GM13977 (cell line): ENCODE results near the gene SLC31A1.

Experiments used
- DNase-seq: peaks from one replicate; pipeline ENCODE4 v3.0.0; 2012; ENCODE audit warnings: low spot score
- CTCF ChIP-seq: IDR thresholded peaks from 2 replicates; pipeline ENCODE4 v1.5.1; 2012; ENCODE audit warnings: mild to moderate bottlenecking, control low read depth; ENCODE audit not compliant: insufficient read depth; ENCODE audit errors: extremely low read depth, missing control alignments
- in situ Hi-C: fragments of 300-500 bp; cut with MboI; formaldehyde crosslinking; loops from one replicate; pipeline ENCODE4 v1.12.0; 2022; ENCODE audit warnings: low sequenced_read_pairs, low pct_unique_long_range_greater_than_20kb, mixed read lengths, inconsistent platforms; ENCODE audit not compliant: unreplicated experiment

SLC31A1 gene

GRCh38 chr9:113298924-113299770, 77.8 kb downstream of the SLC31A1 start:
- DNase-seq, result no peak
- no peak for TF ChIP-seq CTCF
- in situ Hi-C loops, result no loop called here

- in situ Hi-C loops, result loop anchor here (25.0 kb wide), 1 partner anchor 362 kb away; no protein-coding TSS in a partner anchor
- no peak for DNase-seq
- no peak for TF ChIP-seq CTCF
These were observed 78.5 kb downstream of the SLC31A1 start for GRCh38 chr9:113299800-113300292.

- TF ChIP-seq CTCF, result no peak
- in situ Hi-C loops, result loop anchor here (25.0 kb wide), 1 partner anchor 361 kb away; no protein-coding TSS in a partner anchor
- DNase-seq, result no peak
These were observed 80.2 kb downstream of the SLC31A1 start for GRCh38 chr9:113301548-113301947.

- in situ Hi-C loops, result loop anchor here (25.0 kb wide), 1 partner anchor 359 kb away; no protein-coding TSS in a partner anchor
- no peak for DNase-seq
- TF ChIP-seq CTCF, result no peak
These were observed 81.6 kb downstream of the SLC31A1 start, which contains the start of gene RNF183 for GRCh38 chr9:113302792-113303418. TSS of gene RNF183 (minus strand) at chr9:113303376. CDS start at chr9:113298184, 5,192 bp downstream.

GRCh38 chr9:113306566-113306965, 85.2 kb downstream of the SLC31A1 start:
- in situ Hi-C loops, result loop anchor here (25.0 kb wide), 1 partner anchor 356 kb away; no protein-coding TSS in a partner anchor
- no peak for DNase-seq
- no peak for TF ChIP-seq CTCF

GRCh38 chr9:113307396-113307975, 86.1 kb downstream of the SLC31A1 start:
- no peak for TF ChIP-seq CTCF
- in situ Hi-C loops, result loop anchor here (25.0 kb wide), 1 partner anchor 355 kb away; no protein-coding TSS in a partner anchor
- no peak for DNase-seq
